ENCODE data around the gene WWOX.

Gene WWOX

DNA sequence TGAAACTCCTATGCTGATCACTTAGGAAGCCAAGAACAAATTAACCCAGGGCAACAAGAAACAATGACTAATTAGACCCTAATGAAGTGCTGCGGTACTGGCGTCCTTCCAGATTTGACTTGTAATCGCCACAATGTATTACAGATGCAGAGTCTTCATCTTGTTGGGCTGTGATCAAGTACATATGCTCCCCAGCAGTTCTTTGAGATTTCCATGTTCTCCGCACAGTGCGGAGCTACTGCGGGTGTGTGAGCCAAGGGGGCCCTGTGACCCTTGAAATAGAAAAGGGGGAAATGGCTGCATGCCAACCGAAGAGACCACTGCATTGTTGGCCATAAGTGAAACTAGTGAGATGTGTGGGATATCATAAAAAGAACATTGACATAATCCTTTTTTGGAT lies 1031.2 kb downstream of the WWOX start:
- H3K4me1 ChIP-seq (ENCODE audit: control insufficient read depth in 1 of 2, insufficient read depth in 1 of 2, low read depth in 1 of 2, low read length in 1 of 2): peaks cover 0 to 24% of the 10 kb centered on the region in 2 experiments
- H3K4me3 ChIP-seq (ENCODE audit: low read depth in 1 of 2, low read length in 1 of 2): no peak overlapping the region
- H3K9me3 ChIP-seq: no peaks in the 10 kb centered on the region
- no peak overlapping the region for H3K27ac ChIP-seq
- no peaks in the 10 kb centered on the region for H3K36me3 ChIP-seq
- TF ChIP-seq, protein P1, sequence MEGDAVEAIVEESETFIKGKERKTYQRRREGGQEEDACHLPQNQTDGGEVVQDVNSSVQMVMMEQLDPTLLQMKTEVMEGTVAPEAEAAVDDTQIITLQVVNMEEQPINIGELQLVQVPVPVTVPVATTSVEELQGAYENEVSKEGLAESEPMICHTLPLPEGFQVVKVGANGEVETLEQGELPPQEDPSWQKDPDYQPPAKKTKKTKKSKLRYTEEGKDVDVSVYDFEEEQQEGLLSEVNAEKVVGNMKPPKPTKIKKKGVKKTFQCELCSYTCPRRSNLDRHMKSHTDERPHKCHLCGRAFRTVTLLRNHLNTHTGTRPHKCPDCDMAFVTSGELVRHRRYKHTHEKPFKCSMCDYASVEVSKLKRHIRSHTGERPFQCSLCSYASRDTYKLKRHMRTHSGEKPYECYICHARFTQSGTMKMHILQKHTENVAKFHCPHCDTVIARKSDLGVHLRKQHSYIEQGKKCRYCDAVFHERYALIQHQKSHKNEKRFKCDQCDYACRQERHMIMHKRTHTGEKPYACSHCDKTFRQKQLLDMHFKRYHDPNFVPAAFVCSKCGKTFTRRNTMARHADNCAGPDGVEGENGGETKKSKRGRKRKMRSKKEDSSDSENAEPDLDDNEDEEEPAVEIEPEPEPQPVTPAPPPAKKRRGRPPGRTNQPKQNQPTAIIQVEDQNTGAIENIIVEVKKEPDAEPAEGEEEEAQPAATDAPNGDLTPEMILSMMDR (IDR thresholded peaks at IDR 0.05): no peak
- no peaks in the 10 kb centered on the region for H3K27me3 ChIP-seq

DNA sequence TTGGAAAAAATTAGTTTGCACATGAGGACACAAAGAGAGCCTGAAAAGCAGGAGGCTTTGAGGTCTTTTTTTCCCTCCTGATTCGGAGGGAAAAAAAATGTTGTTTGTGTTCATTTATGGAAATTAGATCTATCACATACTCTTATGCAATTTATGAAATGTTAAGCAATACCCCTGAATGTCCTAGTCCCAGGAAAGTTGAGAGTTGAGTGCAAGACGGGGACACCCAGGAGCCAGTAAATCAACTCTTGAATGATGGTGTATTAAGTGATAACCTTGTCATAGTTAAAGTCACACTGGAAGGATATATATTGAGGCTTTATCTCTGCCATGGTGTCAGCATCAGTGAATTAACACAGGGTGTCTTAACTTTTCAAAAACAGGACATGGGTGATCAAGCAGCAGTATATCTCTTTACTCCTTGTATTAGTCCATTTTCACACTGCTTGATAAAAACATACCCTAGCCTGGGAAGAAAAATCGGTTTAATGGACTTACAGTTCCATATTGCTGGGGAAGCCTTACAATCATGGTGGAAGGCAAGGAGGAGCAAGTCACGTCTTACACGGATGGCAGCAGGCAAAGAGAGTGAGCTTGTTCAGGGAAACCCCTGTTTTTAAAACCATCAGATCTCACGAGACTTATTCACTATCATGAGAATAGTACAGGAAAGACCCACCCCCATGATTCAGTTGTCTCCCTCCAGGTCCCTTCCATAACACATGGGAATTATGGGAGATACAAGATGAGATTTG lies 1032.0 kb downstream of the WWOX start:
- no peak overlapping the region for H3K4me3 ChIP-seq (ENCODE audit: low read depth in 1 of 2, low read length in 1 of 2)
- H3K27ac ChIP-seq: no peak overlapping the region
- TF ChIP-seq, protein P1 (IDR thresholded peaks at IDR 0.05): no peak
- H3K9me3 ChIP-seq: no peaks in the 10 kb centered on the region
- H3K4me1 ChIP-seq (ENCODE audit: control insufficient read depth in 1 of 2, insufficient read depth in 1 of 2, low read depth in 1 of 2, low read length in 1 of 2): peaks cover 0 to 24% of the 10 kb centered on the region in 2 experiments
- H3K36me3 ChIP-seq: no peaks in the 10 kb centered on the region
- no peaks in the 10 kb centered on the region for H3K27me3 ChIP-seq

DNA sequence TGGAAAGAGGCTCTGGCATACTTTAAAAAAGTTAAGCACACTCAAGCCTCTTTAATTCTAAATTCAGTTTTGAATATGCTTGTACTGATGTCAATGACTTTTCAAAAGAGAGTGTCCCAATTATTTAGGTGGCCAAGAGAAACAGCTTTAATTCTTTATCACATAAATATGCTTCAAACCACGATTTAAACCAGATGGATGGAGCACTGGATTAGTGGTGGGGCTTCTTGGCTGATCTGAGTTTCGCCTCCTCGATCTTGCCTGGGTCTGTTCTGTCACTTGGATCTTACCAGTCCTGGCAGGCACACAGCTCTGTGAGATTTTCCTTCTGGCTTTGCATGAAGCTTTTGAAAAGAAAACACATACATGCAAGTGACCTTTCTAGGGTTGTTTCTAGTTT lies 1033.2 kb downstream of the WWOX start:
- H3K36me3 ChIP-seq: no peaks in the 10 kb centered on the region
- TF ChIP-seq, protein P1 (IDR thresholded peaks at IDR 0.05): no peak
- H3K9me3 ChIP-seq: no peaks in the 10 kb centered on the region

DNA sequence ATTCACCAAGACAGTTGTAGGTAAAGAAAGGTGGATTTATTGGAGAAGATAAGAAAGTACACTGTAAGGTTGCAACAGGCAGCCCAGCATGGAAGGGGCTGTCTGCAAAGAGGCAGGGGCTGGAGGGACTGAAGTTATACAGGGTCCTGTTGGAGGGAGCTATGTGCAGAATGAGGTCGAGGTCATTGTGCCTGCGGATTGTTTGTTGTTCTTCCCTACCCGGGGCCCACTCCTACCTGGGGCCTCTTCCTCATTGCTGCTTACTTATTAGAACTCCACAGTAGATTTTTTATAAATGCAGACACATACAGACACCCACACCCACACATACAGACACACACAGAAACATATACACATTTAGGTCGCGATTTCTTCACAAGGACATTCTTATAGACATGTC lies 1034.8 kb downstream of the WWOX start:
- no peaks in the 10 kb centered on the region for H3K27me3 ChIP-seq
- TF ChIP-seq, protein P1 (IDR thresholded peaks at IDR 0.05): no peak
- no peak overlapping the region for H3K4me3 ChIP-seq (ENCODE audit: low read depth in 1 of 2, low read length in 1 of 2)
- no peak overlapping the region for H3K27ac ChIP-seq
- H3K4me1 ChIP-seq (ENCODE audit: control insufficient read depth in 1 of 2, insufficient read depth in 1 of 2, low read depth in 1 of 2, low read length in 1 of 2): peaks cover 0 to 18% of the 10 kb centered on the region in 2 experiments
- H3K36me3 ChIP-seq: no peaks in the 10 kb centered on the region
- H3K9me3 ChIP-seq: no peaks in the 10 kb centered on the region

More for the DNA sequence above, 1033.2 kb downstream of the WWOX start:
- H3K27me3 ChIP-seq: no peaks in the 10 kb centered on the region
- H3K27ac ChIP-seq: no peak overlapping the region
- H3K4me3 ChIP-seq (ENCODE audit: low read depth in 1 of 2, low read length in 1 of 2): no peak overlapping the region
- H3K4me1 ChIP-seq (ENCODE audit: control insufficient read depth in 1 of 2, insufficient read depth in 1 of 2, low read depth in 1 of 2, low read length in 1 of 2): peaks cover 0 to 21% of the 10 kb centered on the region in 2 experiments

DNA sequence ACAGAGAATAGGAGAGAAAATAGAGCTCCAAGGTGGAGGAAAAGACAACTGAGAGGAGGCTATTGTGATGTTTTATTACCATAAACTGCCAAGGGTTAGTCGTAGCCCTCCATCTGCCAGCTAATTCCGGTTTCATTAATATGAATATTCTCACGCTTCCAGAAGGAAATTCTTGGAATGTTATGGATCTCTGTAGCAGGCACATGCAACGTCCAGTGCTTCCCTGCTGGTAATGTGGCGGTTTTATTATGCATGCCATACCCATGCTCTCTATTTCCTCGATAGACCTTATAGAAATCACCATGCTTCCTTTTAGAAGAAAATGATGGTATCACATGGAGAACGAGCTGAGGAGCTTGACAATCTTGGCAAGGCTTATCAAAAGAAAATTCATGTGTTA lies 1037.5 kb downstream of the WWOX start:
- Histone ChIP-seq H3K4me3 (ENCODE audit: low read depth in 1 of 2, low read length in 1 of 2) (no peak overlapping the region), H3K27ac (no peak overlapping the region), H3K27me3 (no peaks in the 10 kb centered on the region), H3K36me3 (no peaks in the 10 kb centered on the region), H3K4me1 (ENCODE audit: control insufficient read depth in 1 of 2, insufficient read depth in 1 of 2, low read depth in 1 of 2, low read length in 1 of 2) (peaks cover 0 to 18% of the 10 kb centered on the region in 2 experiments), H3K9me3 (no peaks in the 10 kb centered on the region)
- TF ChIP-seq, protein P1 (IDR thresholded peaks at IDR 0.05): no peak
